ENCODE results near the gene ZNF432.

ZNF432 gene

GRCh38 chr19:52020506-52020905 is 28.1 kb downstream of the ZNF432 start:
- Histone ChIP-seq H3K4me3 (replicated peaks; ENCODE audit: insufficient read depth, low read length) (no peak overlapping the region), H3K27me3 (ENCODE audit: insufficient read depth, poor library complexity, severe bottlenecking) (no peaks in the 10 kb centered on the region), H3K27ac (replicated peaks) (no peak overlapping the region)
- TF ChIP-seq CTCF (IDR thresholded peaks at IDR 0.05; ENCODE audit: insufficient read depth, low read length) (no peak), POLR2AphosphoS5 (IDR thresholded peaks at IDR 0.05; ENCODE audit: low read depth) (no peak), SPI1 (IDR thresholded peaks at IDR 0.05; ENCODE audit: borderline replicate concordance, low read depth) (no peak), GABPA (IDR thresholded peaks at IDR 0.05; ENCODE audit: low read depth) (no peak), REST (IDR thresholded peaks at IDR 0.05; ENCODE audit: insufficient replicate concordance, low read depth) (no peak)
- DNase-seq (ENCODE audit: low read depth in 1 of 2, low spot score in 1 of 2): no peak

- no peak overlapping the region for H3K27ac ChIP-seq (replicated peaks)
- peaks cover 3% of the 10 kb centered on the region for H3K27me3 ChIP-seq (ENCODE audit: insufficient read depth, poor library complexity, severe bottlenecking)
- TF ChIP-seq SPI1 (IDR thresholded peaks at IDR 0.05; ENCODE audit: borderline replicate concordance, low read depth) (no peak), POLR2AphosphoS5 (IDR thresholded peaks at IDR 0.05; ENCODE audit: low read depth) (no peak), GABPA (IDR thresholded peaks at IDR 0.05; ENCODE audit: low read depth) (no peak), REST (IDR thresholded peaks at IDR 0.05; ENCODE audit: insufficient replicate concordance, low read depth) (no peak), CTCF (IDR thresholded peaks at IDR 0.05; ENCODE audit: insufficient read depth, low read length) (no peak)
- no peak overlapping the region for H3K4me3 ChIP-seq (replicated peaks; ENCODE audit: insufficient read depth, low read length)
- no peak for DNase-seq (ENCODE audit: low read depth in 1 of 2, low spot score in 1 of 2)
These were observed 38.0 kb downstream of the ZNF432 start for GRCh38 chr19:52010674-52011073.

- Histone ChIP-seq H3K4me3 (replicated peaks; ENCODE audit: insufficient read depth, low read length) (peak within 1 kb of the TSS; percentile 92), H3K27me3 (ENCODE audit: insufficient read depth, poor library complexity, severe bottlenecking) (no peaks in the 10 kb centered on the region), H3K27ac (replicated peaks) (peak within 1 kb of the TSS; percentile 87)
- DNase-seq (ENCODE audit: low read depth in 1 of 2, low spot score in 1 of 2): peak; percentile 66 to 85
- no peak for TF ChIP-seq SPI1 (IDR thresholded peaks at IDR 0.05; ENCODE audit: borderline replicate concordance, low read depth)
- no peak for TF ChIP-seq REST (IDR thresholded peaks at IDR 0.05; ENCODE audit: insufficient replicate concordance, low read depth)
- peak; percentile 41; the same call in 1 of the 2 replicates for TF ChIP-seq POLR2AphosphoS5 (IDR thresholded peaks at IDR 0.05; ENCODE audit: low read depth)
- TF ChIP-seq CTCF (IDR thresholded peaks at IDR 0.05; ENCODE audit: insufficient read depth, low read length): no peak
- no peak for TF ChIP-seq GABPA (IDR thresholded peaks at IDR 0.05; ENCODE audit: low read depth)
These were observed 40.7 kb downstream of the ZNF432 start, which contains the start of gene ZNF615 for GRCh38 chr19:52007806-52008557. ZNF615 (minus strand) TSS chr19:52008211; CDS start chr19:52003711, 4,500 bp downstream.
